DMS 273 treated with DMSO at 0.1 percent for 48 hours (cell line): ENCODE data around the gene FGF19.

ENCODE experiments used
- DNase-seq: peaks from one replicate; lab custom pipeline; 2025; lab: John Stamatoyannopoulos, UW

Gene FGF19

GRCh38 chr11:69670158-69670845 lies 33.5 kb downstream of the FGF19 start:
- peak; percentile 16 for DNase-seq

GRCh38 chr11:69669486-69669885 lies 34.3 kb downstream of the FGF19 start:
- DNase-seq: no peak

GRCh38 chr11:69667619-69668604 lies 35.9 kb downstream of the FGF19 start:
- no peak for DNase-seq

- DNase-seq: no peak
These were observed 36.9 kb downstream of the FGF19 start for GRCh38 chr11:69666752-69667536.

- no peak for DNase-seq
These were observed 37.6 kb downstream of the FGF19 start for GRCh38 chr11:69666261-69666660.

- DNase-seq: no peak
These were observed 38.2 kb downstream of the FGF19 start for GRCh38 chr11:69665669-69666068.

- DNase-seq: no peak
These were observed 38.9 kb downstream of the FGF19 start for GRCh38 chr11:69664901-69665300.

- no peak for DNase-seq
These were observed 39.6 kb downstream of the FGF19 start for GRCh38 chr11:69664103-69664775.

GRCh38 chr11:69663326-69663725 lies 40.5 kb downstream of the FGF19 start:
- DNase-seq: no peak

GRCh38 chr11:69662806-69663205 lies 41.0 kb downstream of the FGF19 start:
- DNase-seq: no peak

- DNase-seq: no peak
These were observed 41.7 kb downstream of the FGF19 start for GRCh38 chr11:69662021-69662698.

GRCh38 chr11:69661413-69661715 lies 42.5 kb downstream of the FGF19 start:
- no peak for DNase-seq

GRCh38 chr11:69660001-69660500 lies 43.8 kb downstream of the FGF19 start:
- DNase-seq: no peak

- DNase-seq: no peak
These were observed 44.2 kb downstream of the FGF19 start for GRCh38 chr11:69659591-69659990.

- DNase-seq: no peak
These were observed 45.0 kb downstream of the FGF19 start for GRCh38 chr11:69658626-69659450.

GRCh38 chr11:69657911-69658625 lies 45.8 kb downstream of the FGF19 start:
- no peak for DNase-seq

- no peak for DNase-seq
These were observed 46.3 kb downstream of the FGF19 start for GRCh38 chr11:69657456-69657910.

- no peak for DNase-seq
These were observed 47.0 kb downstream of the FGF19 start for GRCh38 chr11:69656536-69657455.
